WTC11 (cell line): ENCODE data around the gene VEGFB. TPM values are rescaled to one million over a fixed set of nuclear protein-coding genes. Genes with fewer than 3 reads are reported as not detected.

Source experiments
- ATAC-seq: fragments of 200-7000 bp; cut with Tn5 transposase; 2 replicates; pipeline ENCODE4 v1.10.0; 2021; ENCODE audit warnings: mild to moderate bottlenecking, moderate library complexity
- CTCF ChIA-PET: fragments of 300-600 bp; sonication (Branson Sonifier 250); formaldehyde crosslinking; loops from one replicate; lab custom pipeline; 2021; ENCODE audit warnings: antibody characterized with exemption; lab: Charles Lee
- POLR2A ChIA-PET: fragments of 350-600 bp; sonication (Branson Sonifier 250); formaldehyde crosslinking; loops from one replicate; lab custom pipeline; 2021; ENCODE audit warnings: antibody characterized with exemption; lab: Charles Lee
- DNase-seq: peaks from one replicate; pipeline ENCODE4 v3.0.0; 2021; ENCODE audit warnings: low spot score
- H3K27ac Mint-ChIP-seq: 2 replicates; pipeline ENCODE4 v1.8.0; 2021; ENCODE audit warnings: mixed read lengths
- H3K27me3 Mint-ChIP-seq: 2 replicates; pipeline ENCODE4 v1.8.0; 2021; ENCODE audit warnings: low read depth, mild to moderate bottlenecking, moderate library complexity, mixed read lengths
- H3K36me3 Mint-ChIP-seq: 2 replicates; pipeline ENCODE4 v1.8.0; 2021; ENCODE audit warnings: mixed read lengths
- H3K4me1 Mint-ChIP-seq: 2 replicates; pipeline ENCODE4 v1.8.0; 2022; ENCODE audit warnings: mixed read lengths
- H3K4me3 Mint-ChIP-seq: 2 replicates; pipeline ENCODE4 v1.8.0; 2021; ENCODE audit warnings: mild to moderate bottlenecking, moderate library complexity, mixed read lengths
- H3K9me3 Mint-ChIP-seq: 2 replicates; pipeline ENCODE4 v1.8.0; 2021; ENCODE audit warnings: mixed read lengths
- CTCF ChIP-seq: fragments of 200-600 bp; IDR thresholded peaks from 2 replicates; pipeline ENCODE4 v1.8.0; 2022; ENCODE audit warnings: antibody characterized with exemption
- EMX1 ChIP-seq: fragments of 250-450 bp; sonication (Bioruptor Pico); IDR thresholded peaks from 2 replicates; pipeline ENCODE4 v1.8.0; 2021; ENCODE audit warnings: mild to moderate bottlenecking
- FOXJ3 ChIP-seq: sonication (generic); formaldehyde crosslinking; IDR thresholded peaks from 2 replicates; pipeline ENCODE4 v1.9.0; 2021; ENCODE audit warnings: missing genetic modification reagents, mild to moderate bottlenecking, borderline replicate concordance
- FOXK1 ChIP-seq: sonication (generic); formaldehyde crosslinking; IDR thresholded peaks from 2 replicates; pipeline ENCODE4 v1.8.0; 2022; ENCODE audit warnings: mild to moderate bottlenecking, moderate library complexity, missing genetic modification reagents
- FOXP1 ChIP-seq: sonication (generic); formaldehyde crosslinking; IDR thresholded peaks from 2 replicates; pipeline ENCODE4 v1.8.0; 2022; ENCODE audit warnings: missing genetic modification reagents, mild to moderate bottlenecking, moderate library complexity, borderline replicate concordance
- GTF2I ChIP-seq: fragments of 250-450 bp; sonication (Bioruptor Pico); conservative IDR thresholded peaks from 2 replicates; pipeline ENCODE4 v1.4.0; 2021; ENCODE audit warnings: mild to moderate bottlenecking
- NFYB ChIP-seq: sonication (generic); formaldehyde crosslinking; conservative IDR thresholded peaks from 2 replicates; pipeline ENCODE4 v1.8.0; 2022; ENCODE audit warnings: low read depth, missing genetic modification reagents
- NR1H2 ChIP-seq: sonication (generic); formaldehyde crosslinking; IDR thresholded peaks from 2 replicates; pipeline ENCODE4 v1.9.0; 2021; ENCODE audit warnings: mild to moderate bottlenecking, moderate library complexity, missing genetic modification reagents
- SP1 ChIP-seq: sonication (generic); formaldehyde crosslinking; conservative IDR thresholded peaks from 2 replicates; pipeline ENCODE4 v1.8.1; 2022; ENCODE audit warnings: missing genetic modification reagents
- TP53 ChIP-seq: sonication (generic); formaldehyde crosslinking; IDR thresholded peaks from 2 replicates; pipeline ENCODE4 v1.8.1; 2023; ENCODE audit warnings: mild to moderate bottlenecking, missing genetic modification reagents
- ZBTB43 ChIP-seq: sonication (generic); formaldehyde crosslinking; IDR thresholded peaks from 2 replicates; pipeline ENCODE4 v1.8.1; 2023; ENCODE audit warnings: mild to moderate bottlenecking, missing genetic modification reagents
- ZNF138 ChIP-seq: sonication (generic); formaldehyde crosslinking; conservative IDR thresholded peaks from 2 replicates; pipeline ENCODE4 v1.8.1; 2022; ENCODE audit warnings: mild to moderate bottlenecking, moderate library complexity, missing genetic modification reagents
- ZNF317 ChIP-seq: sonication (generic); formaldehyde crosslinking; IDR thresholded peaks from 2 replicates; pipeline ENCODE4 v1.8.1; 2023; ENCODE audit warnings: low read depth, mild to moderate bottlenecking, moderate library complexity, missing genetic modification reagents, borderline replicate concordance
- ZNF512 ChIP-seq: sonication (generic); formaldehyde crosslinking; IDR thresholded peaks from 2 replicates; pipeline ENCODE4 v1.8.1; 2022; ENCODE audit warnings: missing genetic modification reagents, borderline replicate concordance
- ZNF532 ChIP-seq: fragments of 250-450 bp; sonication (Bioruptor Pico); IDR thresholded peaks from 2 replicates; pipeline ENCODE4 v1.9.0; 2021; ENCODE audit warnings: mild to moderate bottlenecking, borderline replicate concordance
- total RNA-seq: library from RNA; stranded (reverse); gene quantifications from 3 replicates; pipeline ENCODE4 v1.2.3, GENCODE V29; 2021
- TF ChIP-seq, protein P1 (sequence below): sonication (generic); formaldehyde crosslinking; IDR thresholded peaks from 2 replicates; pipeline ENCODE4 v1.8.1; 2023; ENCODE audit warnings: mild to moderate bottlenecking, missing genetic modification reagents, moderate library complexity
- TF ChIP-seq, protein P2 (sequence below): sonication (generic); formaldehyde crosslinking; IDR thresholded peaks from 2 replicates; pipeline ENCODE4 v1.8.1; 2022; ENCODE audit warnings: low read depth, mild to moderate bottlenecking, moderate library complexity, missing genetic modification reagents, borderline replicate concordance
- TF ChIP-seq, protein P3 (sequence below): sonication (generic); formaldehyde crosslinking; IDR thresholded peaks from 2 replicates; pipeline ENCODE4 v1.8.0; 2023; ENCODE audit warnings: missing genetic modification reagents, mild to moderate bottlenecking, borderline replicate concordance

The VEGFB gene
- total RNA-seq, 1 experiment from 2014 or later, result 51.7 TPM

DNA sequence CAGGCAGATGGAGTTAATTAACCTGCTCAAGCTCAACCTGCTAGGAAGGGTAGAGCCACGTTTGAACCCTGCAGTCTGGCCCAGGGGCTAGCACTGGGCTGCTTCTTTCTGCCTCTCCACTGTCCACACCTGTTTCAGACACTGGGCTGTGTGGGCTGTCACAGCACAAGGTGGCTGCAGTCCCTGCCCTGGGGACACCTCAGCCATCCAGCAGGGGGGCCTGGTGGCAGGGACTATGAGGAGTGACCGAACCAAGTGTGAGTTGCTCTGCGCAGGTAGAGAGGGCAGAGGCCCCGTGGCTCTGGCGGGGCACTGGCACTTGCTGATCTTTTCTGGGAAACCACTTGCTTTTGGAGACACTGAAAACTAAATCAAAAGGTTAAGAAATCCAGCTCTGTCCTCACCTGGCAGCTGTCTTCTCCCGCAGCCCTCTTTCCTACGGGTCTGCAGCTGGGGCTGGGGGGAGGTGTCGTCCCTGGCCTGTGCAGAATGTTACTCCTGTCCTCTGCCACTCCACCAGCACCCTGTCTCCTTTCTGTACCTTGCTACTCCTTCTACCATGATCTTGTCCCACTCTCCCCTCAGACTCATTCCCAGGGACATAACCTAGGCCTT, 44.3 kb downstream of the VEGFB start (continued):
- TF ChIP-seq ZBTB43 (CRISPR knock-in tag) (no peak), CTCF (no peak), ZNF532 (CRISPR knock-in tag) (no peak), TP53 (no peak), GTF2I (CRISPR knock-in tag) (no peak), FOXP1 (no peak)
- TF ChIP-seq, protein P1, sequence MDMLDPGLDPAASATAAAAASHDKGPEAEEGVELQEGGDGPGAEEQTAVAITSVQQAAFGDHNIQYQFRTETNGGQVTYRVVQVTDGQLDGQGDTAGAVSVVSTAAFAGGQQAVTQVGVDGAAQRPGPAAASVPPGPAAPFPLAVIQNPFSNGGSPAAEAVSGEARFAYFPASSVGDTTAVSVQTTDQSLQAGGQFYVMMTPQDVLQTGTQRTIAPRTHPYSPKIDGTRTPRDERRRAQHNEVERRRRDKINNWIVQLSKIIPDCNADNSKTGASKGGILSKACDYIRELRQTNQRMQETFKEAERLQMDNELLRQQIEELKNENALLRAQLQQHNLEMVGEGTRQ (CRISPR knock-in tag), result no peak

- DNase-seq (no peak), ATAC-seq (no peak)
- Mint-ChIP-seq H3K4me1 (peaks cover 8% of the 10 kb centered on the region), H3K27ac (no peak overlapping the region), H3K27me3 (peaks cover 2% of the 10 kb centered on the region; the same call in 1 of the 2 replicates), H3K9me3 (no peaks in the 10 kb centered on the region), H3K36me3 (peaks cover 12% of the 10 kb centered on the region), H3K4me3 (no peak overlapping the region)
- ChIA-PET POLR2A (interaction anchor here (0.6 kb wide), 2 partner anchors 30 to 974 kb away, joined by 3 to 4 read pairs; no protein-coding TSS in a partner anchor), CTCF (interaction anchor here (0.7 to 12.5 kb wide), 2 partner anchors 15 to 21 kb away, joined by 4 to 151 read pairs; partner anchors contain the start of gene ESRRA)
- TF ChIP-seq SP1 (no peak), EMX1 (CRISPR knock-in tag) (no peak), ZNF138 (no peak), FOXJ3 (no peak), NFYB (CRISPR knock-in tag) (no peak), ZNF317 (CRISPR knock-in tag) (no peak), ZNF512 (CRISPR knock-in tag) (no peak), NR1H2 (CRISPR knock-in tag) (no peak), TP53 (no peak), FOXK1 (CRISPR knock-in tag) (no peak)
- TF ChIP-seq, protein P2, sequence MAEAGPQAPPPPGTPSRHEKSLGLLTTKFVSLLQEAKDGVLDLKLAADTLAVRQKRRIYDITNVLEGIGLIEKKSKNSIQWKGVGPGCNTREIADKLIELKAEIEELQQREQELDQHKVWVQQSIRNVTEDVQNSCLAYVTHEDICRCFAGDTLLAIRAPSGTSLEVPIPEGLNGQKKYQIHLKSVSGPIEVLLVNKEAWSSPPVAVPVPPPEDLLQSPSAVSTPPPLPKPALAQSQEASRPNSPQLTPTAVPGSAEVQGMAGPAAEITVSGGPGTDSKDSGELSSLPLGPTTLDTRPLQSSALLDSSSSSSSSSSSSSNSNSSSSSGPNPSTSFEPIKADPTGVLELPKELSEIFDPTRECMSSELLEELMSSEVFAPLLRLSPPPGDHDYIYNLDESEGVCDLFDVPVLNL (CRISPR knock-in tag), result no peak
- TF ChIP-seq, protein P3, sequence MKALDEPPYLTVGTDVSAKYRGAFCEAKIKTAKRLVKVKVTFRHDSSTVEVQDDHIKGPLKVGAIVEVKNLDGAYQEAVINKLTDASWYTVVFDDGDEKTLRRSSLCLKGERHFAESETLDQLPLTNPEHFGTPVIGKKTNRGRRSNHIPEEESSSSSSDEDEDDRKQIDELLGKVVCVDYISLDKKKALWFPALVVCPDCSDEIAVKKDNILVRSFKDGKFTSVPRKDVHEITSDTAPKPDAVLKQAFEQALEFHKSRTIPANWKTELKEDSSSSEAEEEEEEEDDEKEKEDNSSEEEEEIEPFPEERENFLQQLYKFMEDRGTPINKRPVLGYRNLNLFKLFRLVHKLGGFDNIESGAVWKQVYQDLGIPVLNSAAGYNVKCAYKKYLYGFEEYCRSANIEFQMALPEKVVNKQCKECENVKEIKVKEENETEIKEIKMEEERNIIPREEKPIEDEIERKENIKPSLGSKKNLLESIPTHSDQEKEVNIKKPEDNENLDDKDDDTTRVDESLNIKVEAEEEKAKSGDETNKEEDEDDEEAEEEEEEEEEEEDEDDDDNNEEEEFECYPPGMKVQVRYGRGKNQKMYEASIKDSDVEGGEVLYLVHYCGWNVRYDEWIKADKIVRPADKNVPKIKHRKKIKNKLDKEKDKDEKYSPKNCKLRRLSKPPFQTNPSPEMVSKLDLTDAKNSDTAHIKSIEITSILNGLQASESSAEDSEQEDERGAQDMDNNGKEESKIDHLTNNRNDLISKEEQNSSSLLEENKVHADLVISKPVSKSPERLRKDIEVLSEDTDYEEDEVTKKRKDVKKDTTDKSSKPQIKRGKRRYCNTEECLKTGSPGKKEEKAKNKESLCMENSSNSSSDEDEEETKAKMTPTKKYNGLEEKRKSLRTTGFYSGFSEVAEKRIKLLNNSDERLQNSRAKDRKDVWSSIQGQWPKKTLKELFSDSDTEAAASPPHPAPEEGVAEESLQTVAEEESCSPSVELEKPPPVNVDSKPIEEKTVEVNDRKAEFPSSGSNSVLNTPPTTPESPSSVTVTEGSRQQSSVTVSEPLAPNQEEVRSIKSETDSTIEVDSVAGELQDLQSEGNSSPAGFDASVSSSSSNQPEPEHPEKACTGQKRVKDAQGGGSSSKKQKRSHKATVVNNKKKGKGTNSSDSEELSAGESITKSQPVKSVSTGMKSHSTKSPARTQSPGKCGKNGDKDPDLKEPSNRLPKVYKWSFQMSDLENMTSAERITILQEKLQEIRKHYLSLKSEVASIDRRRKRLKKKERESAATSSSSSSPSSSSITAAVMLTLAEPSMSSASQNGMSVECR, result no peak
These were observed 47.8 kb downstream of the VEGFB start for GRCh38 chr11:64281957-64282770.
